OCI-LY1 (cell line): ENCODE results near the gene KCTD18.

Experiments used
- H2AFZ ChIP-seq: fragments of 200-600 bp; sonication (generic), shearing (Covaris generic); 2 replicates; pipeline ENCODE4 v1.6.0; 2014; ENCODE audit warnings: antibody characterized with exemption, mild to moderate bottlenecking, low read length
- H3F3A ChIP-seq: fragments of 200-600 bp; sonication (generic), shearing (Covaris generic); 2 replicates; pipeline ENCODE4 v1.6.0; 2014; ENCODE audit warnings: mild to moderate bottlenecking, antibody characterized with exemption, low read length, moderate library complexity; ENCODE audit not compliant: insufficient read depth
- H3K27ac ChIP-seq: fragments of 200-600 bp; sonication (generic); 2 replicates; pipeline ENCODE4 v1.5.1; 2014; ENCODE audit warnings: low read length, mixed run types, mild to moderate bottlenecking, low read depth; ENCODE audit not compliant: poor library complexity, severe bottlenecking
- H3K27me3 ChIP-seq: fragments of 200-600 bp; sonication (generic); 2 replicates; pipeline ENCODE4 v1.6.0; 2014; ENCODE audit warnings: antibody characterized with exemption, mild to moderate bottlenecking, low read length, moderate library complexity; ENCODE audit not compliant: insufficient read depth
- H3K36me3 ChIP-seq: fragments of 200-600 bp; sonication (generic); 2 replicates; pipeline ENCODE4 v1.6.1; 2014; ENCODE audit warnings: mild to moderate bottlenecking, antibody characterized with exemption, low read length, moderate library complexity, mixed read lengths; ENCODE audit not compliant: insufficient read depth
- H3K4me1 ChIP-seq: fragments of 200-600 bp; sonication (generic); 2 replicates; pipeline ENCODE4 v1.5.1; 2014; ENCODE audit warnings: mild to moderate bottlenecking, low read length, moderate library complexity; ENCODE audit not compliant: insufficient read depth, severe bottlenecking
- H3K4me2 ChIP-seq: fragments of 200-600 bp; sonication (generic), shearing (Covaris generic); 2 replicates; pipeline ENCODE4 v1.6.1; 2014; ENCODE audit warnings: low read length
- H3K4me3 ChIP-seq: fragments of 200-600 bp; sonication (generic); 2 replicates; pipeline ENCODE4 v1.5.1; 2014; ENCODE audit warnings: low read length, low read depth, mild to moderate bottlenecking, mixed read lengths; ENCODE audit not compliant: poor library complexity, severe bottlenecking
- H3K79me2 ChIP-seq: fragments of 200-600 bp; shearing (Covaris generic); 2 replicates; pipeline ENCODE4 v1.6.1; 2016; ENCODE audit warnings: mixed run types, low read length, mixed read lengths; ENCODE audit not compliant: insufficient read depth
- H3K9ac ChIP-seq: fragments of 200-600 bp; sonication (generic), shearing (Covaris generic); 2 replicates; pipeline ENCODE4 v1.6.1; 2014; ENCODE audit warnings: mild to moderate bottlenecking, low read length, mixed read lengths
- H3K9me2 ChIP-seq: fragments of 200-600 bp; sonication (generic), shearing (Covaris generic); 2 replicates; pipeline ENCODE4 v1.6.1; 2014; ENCODE audit warnings: low read depth, mild to moderate bottlenecking, low read length, mixed read lengths
- H3K9me3 ChIP-seq: fragments of 200-600 bp; shearing (Covaris generic); 2 replicates; pipeline ENCODE4 v1.6.1; 2014; ENCODE audit warnings: low read length, mixed read lengths
- H4K20me1 ChIP-seq: fragments of 200-600 bp; sonication (generic), shearing (Covaris generic); 2 replicates; pipeline ENCODE4 v1.6.0; 2016; ENCODE audit warnings: mild to moderate bottlenecking, low read length; ENCODE audit not compliant: insufficient read depth
- EZH2 ChIP-seq: fragments of 200-600 bp; sonication (generic), shearing (Covaris generic); IDR thresholded peaks from 2 replicates; pipeline ENCODE4 v1.8.0; 2017; ENCODE audit warnings: borderline replicate concordance, mixed run types, mild to moderate bottlenecking, antibody characterized with exemption, low read length, moderate library complexity, mixed read lengths
- TF ChIP-seq, protein P1 (sequence below): fragments of 200-600 bp; sonication (generic), shearing (Covaris generic); IDR thresholded peaks from 2 replicates; pipeline ENCODE4 v1.5.1; 2017; ENCODE audit warnings: mild to moderate bottlenecking, antibody characterized with exemption, low read length, moderate library complexity, mixed read lengths

Gene KCTD18

DNA sequence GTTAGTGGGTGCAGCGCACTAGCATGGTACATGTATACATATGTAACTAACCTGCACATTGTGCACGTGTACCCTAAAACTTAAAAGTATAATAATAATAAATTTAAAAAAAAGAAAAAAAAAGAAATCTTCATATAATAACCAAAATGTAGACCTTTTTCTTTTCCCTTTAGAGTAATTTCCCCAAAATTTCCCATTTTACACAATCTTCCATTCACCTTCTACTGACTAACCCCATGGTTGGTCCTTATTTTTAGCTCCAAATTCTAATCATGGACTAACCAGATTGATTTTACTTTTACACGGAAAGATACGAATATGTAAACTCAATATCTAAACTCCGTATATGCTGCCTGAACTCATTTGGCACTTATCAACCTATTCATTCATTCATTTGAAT is 7.7 kb downstream of the KCTD18 start:
- Histone ChIP-seq H3K4me3 (no peak overlapping the region), H3K27me3 (no peaks in the 10 kb centered on the region), H3K4me2 (no peak overlapping the region), H3K9ac (no peak overlapping the region), H3K79me2 (no peaks in the 10 kb centered on the region), H3F3A (no peaks in the 10 kb centered on the region; the same call in 1 of the 2 replicates), H3K27ac (no peak overlapping the region), H3K9me2 (no peaks in the 10 kb centered on the region), H4K20me1 (no peaks in the 10 kb centered on the region), H3K36me3 (peaks cover 27% of the 10 kb centered on the region), H2AFZ (no peak overlapping the region), H3K4me1 (no peaks in the 10 kb centered on the region), H3K9me3 (no peaks in the 10 kb centered on the region)
- TF ChIP-seq, protein P1, sequence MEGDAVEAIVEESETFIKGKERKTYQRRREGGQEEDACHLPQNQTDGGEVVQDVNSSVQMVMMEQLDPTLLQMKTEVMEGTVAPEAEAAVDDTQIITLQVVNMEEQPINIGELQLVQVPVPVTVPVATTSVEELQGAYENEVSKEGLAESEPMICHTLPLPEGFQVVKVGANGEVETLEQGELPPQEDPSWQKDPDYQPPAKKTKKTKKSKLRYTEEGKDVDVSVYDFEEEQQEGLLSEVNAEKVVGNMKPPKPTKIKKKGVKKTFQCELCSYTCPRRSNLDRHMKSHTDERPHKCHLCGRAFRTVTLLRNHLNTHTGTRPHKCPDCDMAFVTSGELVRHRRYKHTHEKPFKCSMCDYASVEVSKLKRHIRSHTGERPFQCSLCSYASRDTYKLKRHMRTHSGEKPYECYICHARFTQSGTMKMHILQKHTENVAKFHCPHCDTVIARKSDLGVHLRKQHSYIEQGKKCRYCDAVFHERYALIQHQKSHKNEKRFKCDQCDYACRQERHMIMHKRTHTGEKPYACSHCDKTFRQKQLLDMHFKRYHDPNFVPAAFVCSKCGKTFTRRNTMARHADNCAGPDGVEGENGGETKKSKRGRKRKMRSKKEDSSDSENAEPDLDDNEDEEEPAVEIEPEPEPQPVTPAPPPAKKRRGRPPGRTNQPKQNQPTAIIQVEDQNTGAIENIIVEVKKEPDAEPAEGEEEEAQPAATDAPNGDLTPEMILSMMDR, result no peak
- TF ChIP-seq EZH2, result no peak

- TF ChIP-seq EZH2, result no peak
- TF ChIP-seq, protein P1, result no peak
- H3K27me3 ChIP-seq, result no peaks in the 10 kb centered on the region
- no peak overlapping the region for H3K27ac ChIP-seq
- no peak overlapping the region for H3K4me3 ChIP-seq
- no peak overlapping the region for H2AFZ ChIP-seq
- H4K20me1 ChIP-seq, result no peaks in the 10 kb centered on the region
- no peaks in the 10 kb centered on the region for H3K4me1 ChIP-seq
- H3K9me3 ChIP-seq, result no peaks in the 10 kb centered on the region
- no peaks in the 10 kb centered on the region; the same call in 1 of the 2 replicates for H3F3A ChIP-seq
- peaks cover 42% of the 10 kb centered on the region for H3K36me3 ChIP-seq
- no peak overlapping the region for H3K4me2 ChIP-seq
- H3K9me2 ChIP-seq, result no peaks in the 10 kb centered on the region
- H3K79me2 ChIP-seq, result no peaks in the 10 kb centered on the region
- no peak overlapping the region for H3K9ac ChIP-seq
Measured at GRCh38 chr2:200498402-200499162, 11.3 kb downstream of the KCTD18 start.

GRCh38 chr2:200496696-200497095 is 13.2 kb downstream of the KCTD18 start:
- Histone ChIP-seq H3F3A (no peaks in the 10 kb centered on the region; the same call in 1 of the 2 replicates), H3K9me2 (no peaks in the 10 kb centered on the region), H3K79me2 (no peaks in the 10 kb centered on the region), H3K27ac (no peak overlapping the region), H3K4me3 (no peak overlapping the region), H3K4me1 (no peaks in the 10 kb centered on the region), H3K36me3 (peaks cover 47% of the 10 kb centered on the region), H2AFZ (no peak overlapping the region), H3K27me3 (no peaks in the 10 kb centered on the region), H3K9ac (no peak overlapping the region), H4K20me1 (no peaks in the 10 kb centered on the region), H3K4me2 (no peak overlapping the region), H3K9me3 (no peaks in the 10 kb centered on the region)
- TF ChIP-seq EZH2, result no peak
- TF ChIP-seq, protein P1, result no peak
